Measurements from ENCODE around the gene PDCD7.

DNA sequence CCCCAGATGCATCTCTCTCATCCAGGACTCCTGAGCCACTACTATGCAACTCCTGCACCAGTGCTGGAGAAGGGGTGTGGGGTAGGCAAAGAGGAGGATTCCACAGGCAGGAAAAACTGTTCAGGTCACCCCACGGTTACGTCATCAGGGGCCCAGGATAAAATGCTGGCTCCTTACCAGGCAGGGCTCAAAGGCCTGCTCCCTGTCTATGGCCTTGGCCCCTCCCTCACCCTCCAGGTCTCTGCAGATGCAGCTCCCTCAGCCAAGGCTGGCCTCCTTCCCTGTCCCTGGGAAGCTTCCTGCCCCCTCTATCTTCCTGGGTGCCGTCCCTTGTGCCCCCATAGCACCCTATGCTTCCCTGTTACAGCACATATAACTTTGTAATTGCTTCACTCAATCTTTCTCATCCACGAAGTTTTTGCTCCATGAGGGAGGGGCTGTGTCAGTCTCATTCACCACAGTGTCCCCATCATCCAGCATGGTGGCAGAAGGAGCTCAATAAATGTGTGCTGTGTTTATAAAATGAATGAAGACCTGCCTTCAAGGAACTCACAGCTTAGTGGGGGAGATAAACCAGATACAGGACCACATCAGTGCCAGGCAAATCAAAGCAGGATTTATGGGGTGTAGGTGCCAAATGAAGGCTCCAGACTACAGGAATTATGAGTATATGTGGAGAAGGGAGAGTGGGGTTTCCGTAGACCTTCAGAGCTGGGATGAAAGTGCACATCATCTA, 38.4 kb downstream of the PDCD7 start:
- TF ChIP-seq CEBPB (IDR thresholded peaks at IDR 0.05) (no peak), REST (IDR thresholded peaks at IDR 0.05) (no peak), POLR2A (IDR thresholded peaks at IDR 0.05; ENCODE audit: low read length) (no peak), RCOR1 (IDR thresholded peaks at IDR 0.05; ENCODE audit: low read depth, low read length) (no peak), ESRRA (IDR thresholded peaks at IDR 0.05; ENCODE audit: borderline replicate concordance, low read length) (no peak), GATA3 (IDR thresholded peaks at IDR 0.05; ENCODE audit: borderline replicate concordance) (no peak), BCL3 (IDR thresholded peaks at IDR 0.05) (no peak), EHMT2 (IDR thresholded peaks at IDR 0.05; ENCODE audit: low read depth) (no peak), ATOH8 (CRISPR knock-in tag; IDR thresholded peaks at IDR 0.05; ENCODE audit: low read depth) (no peak), RNF2 (IDR thresholded peaks at IDR 0.05; ENCODE audit: borderline replicate concordance, low read depth) (no peak), SMC3 (IDR thresholded peaks at IDR 0.05) (no peak), CHD2 (IDR thresholded peaks at IDR 0.05; ENCODE audit: low read length, partially characterized antibody) (no peak)
- TF ChIP-seq, protein P1, sequence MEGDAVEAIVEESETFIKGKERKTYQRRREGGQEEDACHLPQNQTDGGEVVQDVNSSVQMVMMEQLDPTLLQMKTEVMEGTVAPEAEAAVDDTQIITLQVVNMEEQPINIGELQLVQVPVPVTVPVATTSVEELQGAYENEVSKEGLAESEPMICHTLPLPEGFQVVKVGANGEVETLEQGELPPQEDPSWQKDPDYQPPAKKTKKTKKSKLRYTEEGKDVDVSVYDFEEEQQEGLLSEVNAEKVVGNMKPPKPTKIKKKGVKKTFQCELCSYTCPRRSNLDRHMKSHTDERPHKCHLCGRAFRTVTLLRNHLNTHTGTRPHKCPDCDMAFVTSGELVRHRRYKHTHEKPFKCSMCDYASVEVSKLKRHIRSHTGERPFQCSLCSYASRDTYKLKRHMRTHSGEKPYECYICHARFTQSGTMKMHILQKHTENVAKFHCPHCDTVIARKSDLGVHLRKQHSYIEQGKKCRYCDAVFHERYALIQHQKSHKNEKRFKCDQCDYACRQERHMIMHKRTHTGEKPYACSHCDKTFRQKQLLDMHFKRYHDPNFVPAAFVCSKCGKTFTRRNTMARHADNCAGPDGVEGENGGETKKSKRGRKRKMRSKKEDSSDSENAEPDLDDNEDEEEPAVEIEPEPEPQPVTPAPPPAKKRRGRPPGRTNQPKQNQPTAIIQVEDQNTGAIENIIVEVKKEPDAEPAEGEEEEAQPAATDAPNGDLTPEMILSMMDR (IDR thresholded peaks at IDR 0.05) = no peak
- TF ChIP-seq, protein P2, sequence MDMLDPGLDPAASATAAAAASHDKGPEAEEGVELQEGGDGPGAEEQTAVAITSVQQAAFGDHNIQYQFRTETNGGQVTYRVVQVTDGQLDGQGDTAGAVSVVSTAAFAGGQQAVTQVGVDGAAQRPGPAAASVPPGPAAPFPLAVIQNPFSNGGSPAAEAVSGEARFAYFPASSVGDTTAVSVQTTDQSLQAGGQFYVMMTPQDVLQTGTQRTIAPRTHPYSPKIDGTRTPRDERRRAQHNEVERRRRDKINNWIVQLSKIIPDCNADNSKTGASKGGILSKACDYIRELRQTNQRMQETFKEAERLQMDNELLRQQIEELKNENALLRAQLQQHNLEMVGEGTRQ (IDR thresholded peaks at IDR 0.05) = no peak
